Fibroblast of skin of left biceps (primary cell): Measurements from ENCODE around the gene PHF20.
"Not testable (repeated sequence)": the region's sequence is repeated elsewhere in the genome, so short reads cannot be mapped to it uniquely, and the experiment has no call there.

Experiments
- DNase-seq, 2 experiments: peaks; one replicate each; pipeline ENCODE4 v3.0.0-alpha.2; 2013; ENCODE audit warnings: low read depth in 2 of 2

PHF20 gene

GRCh38 chr20:35739294-35740163, 32.3 kb upstream of the PHF20 start:
- DNase-seq: no peak

GRCh38 chr20:35741892-35742740, 29.7 kb upstream of the PHF20 start, which contains the start of gene RBM39:
TSS of gene RBM39 (minus strand) at chr20:35742260. CDS start at chr20:35740874, 1,386 bp downstream.
- peak; percentile 100 for DNase-seq

- DNase-seq: no peak
Observed at GRCh38 chr20:35742741-35743523, 28.9 kb upstream of the PHF20 start.

GRCh38 chr20:35743693-35744491, 27.9 kb upstream of the PHF20 start:
- no peak for DNase-seq

GRCh38 chr20:35744492-35744841, 27.3 kb upstream of the PHF20 start:
- not testable (repeated sequence) for DNase-seq

- DNase-seq: no peak
Observed at GRCh38 chr20:35750611-35751010, 21.2 kb upstream of the PHF20 start.

- no peak for DNase-seq
Observed at GRCh38 chr20:35756404-35756803, 15.4 kb upstream of the PHF20 start.

GRCh38 chr20:35757098-35757705, 14.6 kb upstream of the PHF20 start:
- no peak for DNase-seq

- not testable (repeated sequence) for DNase-seq
Observed at GRCh38 chr20:35761548-35761947, 10.3 kb upstream of the PHF20 start.

- no peak for DNase-seq
Observed at GRCh38 chr20:35762461-35762860, 9.4 kb upstream of the PHF20 start.

- not testable (repeated sequence) for DNase-seq
Observed at GRCh38 chr20:35764936-35765335, 6.9 kb upstream of the PHF20 start.

- DNase-seq: no peak
Observed at GRCh38 chr20:35766843-35767242, 5.0 kb upstream of the PHF20 start.

GRCh38 chr20:35767683-35768481, 3.9 kb upstream of the PHF20 start:
- no peak for DNase-seq

GRCh38 chr20:35768731-35769664, 2.8 kb upstream of the PHF20 start:
- DNase-seq: peak; percentile 87 to 88

- DNase-seq: no peak
Observed at GRCh38 chr20:35771367-35771688, 487 bp upstream of the PHF20 start.

- no peak for DNase-seq
Observed at GRCh38 chr20:35772563-35773058, 796 bp downstream of the PHF20 start.

GRCh38 chr20:35773154-35773751, 1.4 kb downstream of the PHF20 start:
- no peak for DNase-seq

- DNase-seq: no peak
Observed at GRCh38 chr20:35774391-35774790, 2.6 kb downstream of the PHF20 start.
